ENCODE data around the gene PRR33. TPM values are rescaled to one million over a fixed set of nuclear protein-coding genes. Genes with fewer than 3 reads are reported as not detected.

Gene PRR33
- total and polyA plus RNA-seq, 10 of the 15 experiments (the other 5 are each of a cell fraction or from before 2014, with no cell fraction given) = 0.02 to 1.0 (median 0.38) TPM; not detected in 6

DNA sequence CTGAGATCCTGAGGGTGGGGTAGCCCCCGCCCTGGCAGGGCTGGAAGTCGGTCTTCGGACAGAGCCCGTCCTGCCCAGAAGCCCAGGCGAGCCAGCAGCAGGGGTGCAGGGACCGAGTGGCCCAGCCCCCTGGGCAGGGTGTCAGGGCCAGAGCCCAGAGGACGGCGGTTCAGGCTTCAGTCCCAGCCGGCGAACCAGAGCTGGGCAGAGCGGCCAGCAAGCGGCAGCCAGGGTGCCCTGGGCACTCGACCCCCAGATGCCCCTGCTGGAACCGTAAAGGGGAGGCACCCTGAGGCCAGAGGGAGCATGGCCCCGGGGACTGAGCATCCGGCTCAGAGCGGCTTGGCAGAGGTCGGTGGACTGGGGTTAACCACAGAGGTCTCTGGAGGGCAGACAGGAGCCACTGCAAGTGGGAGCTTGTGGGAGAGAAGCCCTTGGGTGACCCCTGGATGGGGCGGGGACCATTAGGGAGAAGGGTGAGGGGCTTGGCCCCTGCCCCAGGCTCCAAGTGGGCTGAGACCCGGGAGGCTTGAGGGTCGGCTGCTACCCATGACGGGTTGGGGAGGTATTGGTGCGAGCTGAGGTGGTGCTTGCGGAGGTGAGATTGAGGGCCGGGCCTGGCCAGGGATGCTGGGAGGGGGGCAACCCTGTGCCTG, 22.9 kb downstream of the PRR33 start:
- RAD21 ChIA-PET (ENCODE audit: unreplicated experiment) = no interaction called here
- DNase-seq (ENCODE audit: low read depth, low spot score) = no peak
- Histone ChIP-seq H4K20me1 (ENCODE audit: control insufficient read depth, insufficient read depth) (no peaks in the 10 kb centered on the region; the same call in 1 of the 2 replicates), H3K9ac (ENCODE audit: control insufficient read depth, insufficient read depth, low read length) (no peak overlapping the region), H3K4me2 (ENCODE audit: control insufficient read depth, insufficient read depth) (no peak overlapping the region), H3K9me3 (replicated peaks; ENCODE audit: control insufficient read depth, insufficient read depth, low read length) (no peaks in the 10 kb centered on the region), H3K4me3 (no peak overlapping the region), H3K27ac (ENCODE audit: control insufficient read depth, insufficient read depth) (no peak overlapping the region), H3K36me3 (ENCODE audit: control insufficient read depth in 2 of 2, insufficient read depth in 2 of 2, low read length in 1 of 2) (peaks cover 0 to 5% of the 10 kb centered on the region in 2 experiments; a peak in 3 of 4 replicates), H3K27me3 (replicated peaks in 1 of 2; ENCODE audit: control insufficient read depth in 2 of 2, insufficient read depth in 2 of 2, low read length in 1 of 2) (no peaks in the 10 kb centered on the region), H2AFZ (ENCODE audit: control insufficient read depth, low read depth, low read length) (no peak overlapping the region), H3K4me1 (ENCODE audit: control insufficient read depth, insufficient read depth, low read length) (no peaks in the 10 kb centered on the region), H3K79me2 (ENCODE audit: control insufficient read depth, insufficient read depth, low read length) (peaks cover 5% of the 10 kb centered on the region)
- no peak for FAIRE-seq
- TF ChIP-seq MYB (IDR thresholded peaks at IDR 0.05; ENCODE audit: borderline replicate concordance, low read depth, low read length) = no peak
- TF ChIP-seq, protein P1, sequence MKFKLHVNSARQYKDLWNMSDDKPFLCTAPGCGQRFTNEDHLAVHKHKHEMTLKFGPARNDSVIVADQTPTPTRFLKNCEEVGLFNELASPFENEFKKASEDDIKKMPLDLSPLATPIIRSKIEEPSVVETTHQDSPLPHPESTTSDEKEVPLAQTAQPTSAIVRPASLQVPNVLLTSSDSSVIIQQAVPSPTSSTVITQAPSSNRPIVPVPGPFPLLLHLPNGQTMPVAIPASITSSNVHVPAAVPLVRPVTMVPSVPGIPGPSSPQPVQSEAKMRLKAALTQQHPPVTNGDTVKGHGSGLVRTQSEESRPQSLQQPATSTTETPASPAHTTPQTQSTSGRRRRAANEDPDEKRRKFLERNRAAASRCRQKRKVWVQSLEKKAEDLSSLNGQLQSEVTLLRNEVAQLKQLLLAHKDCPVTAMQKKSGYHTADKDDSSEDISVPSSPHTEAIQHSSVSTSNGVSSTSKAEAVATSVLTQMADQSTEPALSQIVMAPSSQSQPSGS (IDR thresholded peaks at IDR 0.05; ENCODE audit: low read length) = no peak
- TF ChIP-seq DPF2 (IDR thresholded peaks at IDR 0.05) = no peak
- TF ChIP-seq SREBF1 (IDR thresholded peaks at IDR 0.05; ENCODE audit: low read length) = no peak
- peak; percentile 72 for TF ChIP-seq POLR2A (IDR thresholded peaks at IDR 0.05; ENCODE audit: low read depth, low read length)
- TF ChIP-seq SMAD5 (IDR thresholded peaks at IDR 0.05; ENCODE audit: low read depth) = no peak
- no peak for TF ChIP-seq PAX5 (IDR thresholded peaks at IDR 0.05; ENCODE audit: borderline replicate concordance, low read depth, low read length)
- TF ChIP-seq NR2C2 (IDR thresholded peaks at IDR 0.05; ENCODE audit: borderline replicate concordance, control insufficient read depth, insufficient read length, low read depth) = no peak
- no peak for TF ChIP-seq ZNF274 (IDR thresholded peaks at IDR 0.05; ENCODE audit: insufficient read depth, insufficient read length)
- 0 out of 2 replicates have a peak, but pooled peaks have one; percentile 35 for TF ChIP-seq POLR2AphosphoS5 (IDR thresholded peaks at IDR 0.05; ENCODE audit: low read length)
- TF ChIP-seq, protein P2, sequence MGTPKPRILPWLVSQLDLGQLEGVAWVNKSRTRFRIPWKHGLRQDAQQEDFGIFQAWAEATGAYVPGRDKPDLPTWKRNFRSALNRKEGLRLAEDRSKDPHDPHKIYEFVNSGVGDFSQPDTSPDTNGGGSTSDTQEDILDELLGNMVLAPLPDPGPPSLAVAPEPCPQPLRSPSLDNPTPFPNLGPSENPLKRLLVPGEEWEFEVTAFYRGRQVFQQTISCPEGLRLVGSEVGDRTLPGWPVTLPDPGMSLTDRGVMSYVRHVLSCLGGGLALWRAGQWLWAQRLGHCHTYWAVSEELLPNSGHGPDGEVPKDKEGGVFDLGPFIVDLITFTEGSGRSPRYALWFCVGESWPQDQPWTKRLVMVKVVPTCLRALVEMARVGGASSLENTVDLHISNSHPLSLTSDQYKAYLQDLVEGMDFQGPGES (IDR thresholded peaks at IDR 0.05) = no peak
- peak; percentile 59 for TF ChIP-seq NR2F1 (conservative IDR thresholded peaks at IDR 0.05)
- SMC1A ChIA-PET (ENCODE audit: uncharacterized antibody, unreplicated experiment) = no interaction called here
- POLR2A ChIA-PET = no interaction called here
- WGBS (ENCODE audit: insufficient coverage, insufficient replicate concordance, low lambda C conversion rate, missing lambda C conversion rate) = 57% methylated on average over 25 of the region's 25 CpGs
- in situ Hi-C loops (cut with MboI) = no loop called here
- intact Hi-C loops (cut with micrococcal nuclease; ENCODE audit: unreplicated experiment) = no loop called here
- no TSS peak for BruUV-seq (replicated peaks)
- peak; percentile 41 for ATAC-seq
- CTCF ChIA-PET = no interaction called here
